Activated CD4-positive, alpha-beta T cell treated with anti-CD3 and anti-CD28 coated beads, Interleukin-2, amount 10 ng/mL, durations not matched to agents 7 days and 5 days (primary cell): Measurements from ENCODE around the gene KCNC1. TPM values are rescaled to one million over a fixed set of nuclear protein-coding genes. Genes with fewer than 3 reads are reported as not detected.
A peak's percentile ranks its signal among the peaks of the same experiment; 100 is the strongest.

Experiments
- CTCF ChIA-PET: fragments of 350-600 bp; sonication (Branson Sonifier 250); formaldehyde crosslinking; loops from one replicate; lab custom pipeline; 2021; ENCODE audit warnings: antibody characterized with exemption; lab: Charles Lee
- POLR2A ChIA-PET: fragments of 350-600 bp; sonication (Branson Sonifier 250); formaldehyde crosslinking; loops from one replicate; lab custom pipeline; 2021; ENCODE audit warnings: antibody characterized with exemption; lab: Charles Lee
- DNase-seq: peaks from one replicate; pipeline ENCODE4 v3.0.0-alpha.2; 2020
- H3K27ac Mint-ChIP-seq: one replicate; pipeline ENCODE4 v1.8.0; 2021; ENCODE audit warnings: mild to moderate bottlenecking, moderate library complexity, mixed read lengths
- H3K27me3 Mint-ChIP-seq: one replicate; pipeline ENCODE4 v1.8.0; 2021; ENCODE audit warnings: mixed read lengths
- H3K36me3 Mint-ChIP-seq: one replicate; pipeline ENCODE4 v1.8.0; 2021; ENCODE audit warnings: low read depth, mixed read lengths
- H3K4me1 Mint-ChIP-seq: one replicate; pipeline ENCODE4 v1.8.0; 2021; ENCODE audit warnings: mixed read lengths
- H3K4me3 Mint-ChIP-seq: one replicate; pipeline ENCODE4 v1.8.0; 2021; ENCODE audit warnings: mild to moderate bottlenecking, moderate library complexity, mixed read lengths
- H3K9me3 Mint-ChIP-seq: one replicate; pipeline ENCODE4 v1.8.0; 2021; ENCODE audit warnings: mixed read lengths
- total RNA-seq, 2 experiments: library from RNA; stranded (reverse); gene quantifications; one replicate each; pipeline ENCODE4 v1.2.3, GENCODE V29; 2021

KCNC1 gene
- total RNA-seq, 2 experiments from 2014 or later, result not detected

DNA sequence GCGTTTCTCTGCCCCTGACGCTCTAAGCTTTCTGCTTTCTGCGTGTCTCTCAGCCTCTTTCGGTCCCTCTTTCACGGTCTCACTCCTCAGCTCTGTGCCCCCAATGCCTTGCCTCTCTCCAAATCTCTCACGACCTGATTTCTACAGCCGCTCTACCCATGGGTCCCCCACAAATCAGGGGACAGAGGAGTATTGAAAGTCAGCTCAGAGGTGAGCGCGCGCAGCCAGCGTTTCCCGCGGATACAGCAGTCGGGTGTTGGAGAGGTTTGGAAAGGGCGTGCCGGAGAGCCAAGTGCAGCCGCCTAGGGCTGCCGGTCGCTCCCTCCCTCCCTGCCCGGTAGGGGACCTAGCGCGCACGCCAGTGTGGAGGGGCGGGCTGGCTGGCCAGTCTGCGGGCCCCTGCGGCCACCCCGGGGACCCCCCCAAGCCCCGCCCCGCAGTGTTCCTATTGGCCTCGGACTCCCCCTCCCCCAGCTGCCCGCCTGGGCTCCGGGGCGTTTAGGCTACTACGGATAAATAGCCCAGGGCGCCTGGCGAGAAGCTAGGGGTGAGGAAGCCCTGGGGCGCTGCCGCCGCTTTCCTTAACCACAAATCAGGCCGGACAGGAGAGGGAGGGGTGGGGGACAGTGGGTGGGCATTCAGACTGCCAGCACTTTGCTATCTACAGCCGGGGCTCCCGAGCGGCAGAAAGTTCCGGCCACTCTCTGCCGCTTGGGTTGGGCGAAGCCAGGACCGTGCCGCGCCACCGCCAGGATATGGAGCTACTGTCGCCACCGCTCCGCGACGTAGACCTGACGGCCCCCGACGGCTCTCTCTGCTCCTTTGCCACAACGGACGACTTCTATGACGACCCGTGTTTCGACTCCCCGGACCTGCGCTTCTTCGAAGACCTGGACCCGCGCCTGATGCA lies 15.3 kb upstream of the KCNC1 start, which contains the start of gene MYOD1:
Gene MYOD1 (plus strand): TSS at position 544 of the 910 bp plus-strand sequence. CDS start 212 bp downstream, at position 756.
- Mint-ChIP-seq H3K4me3 (no peak within 1 kb of the TSS), H3K27me3 (peaks cover 45% of the 10 kb centered on the region), H3K4me1 (no peaks in the 10 kb centered on the region), H3K9me3 (no peaks in the 10 kb centered on the region), H3K27ac (no peak within 1 kb of the TSS), H3K36me3 (no peaks in the 10 kb centered on the region)
- no peak for DNase-seq
- ChIA-PET CTCF (no interaction called here), POLR2A (interaction anchor here (0.8 kb wide), 1 partner anchor 16 kb away, joined by 3 read pairs; no protein-coding TSS in a partner anchor)

GRCh38 chr11:17719938-17720795 lies 14.4 kb upstream of the KCNC1 start:
- no peaks in the 10 kb centered on the region for H3K4me1 Mint-ChIP-seq
- POLR2A ChIA-PET, result interaction anchor here (0.8 kb wide), 1 partner anchor 15 kb away, joined by 3 read pairs; no protein-coding TSS in a partner anchor
- CTCF ChIA-PET, result interaction anchor here (2.3 kb wide), 1 partner anchor 11 kb away, joined by 11 read pairs; no protein-coding TSS in a partner anchor
- no peak overlapping the region for H3K4me3 Mint-ChIP-seq
- peaks cover 48% of the 10 kb centered on the region for H3K27me3 Mint-ChIP-seq
- no peak for DNase-seq
- no peak overlapping the region for H3K27ac Mint-ChIP-seq
- no peaks in the 10 kb centered on the region for H3K9me3 Mint-ChIP-seq
- H3K36me3 Mint-ChIP-seq, result no peaks in the 10 kb centered on the region

- DNase-seq, result no peak
- Mint-ChIP-seq H3K27ac (no peak overlapping the region), H3K4me3 (no peak overlapping the region), H3K27me3 (peaks cover 52% of the 10 kb centered on the region), H3K4me1 (no peaks in the 10 kb centered on the region), H3K36me3 (no peaks in the 10 kb centered on the region), H3K9me3 (no peaks in the 10 kb centered on the region)
- ChIA-PET CTCF (interaction anchor here (2.3 kb wide), 1 partner anchor 10 kb away, joined by 11 read pairs; no protein-coding TSS in a partner anchor), POLR2A (no interaction called here)
Observed at GRCh38 chr11:17720796-17721171, 13.8 kb upstream of the KCNC1 start.

- Mint-ChIP-seq H3K4me3 (no peak overlapping the region), H3K36me3 (no peaks in the 10 kb centered on the region), H3K4me1 (no peaks in the 10 kb centered on the region), H3K27ac (no peak overlapping the region), H3K9me3 (no peaks in the 10 kb centered on the region), H3K27me3 (peaks cover 53% of the 10 kb centered on the region)
- CTCF ChIA-PET, result interaction anchor here (1.1 to 2.3 kb wide), 2 partner anchors 9 to 10 kb away, joined by 4 to 11 read pairs; no protein-coding TSS in a partner anchor
- POLR2A ChIA-PET, result no interaction called here
- DNase-seq, result no peak
Observed at GRCh38 chr11:17721242-17721999, 13.2 kb upstream of the KCNC1 start.

GRCh38 chr11:17722000-17722643 lies 12.5 kb upstream of the KCNC1 start:
- Mint-ChIP-seq H3K27me3 (peaks cover 56% of the 10 kb centered on the region), H3K36me3 (no peaks in the 10 kb centered on the region)
- POLR2A ChIA-PET, result no interaction called here

DNA sequence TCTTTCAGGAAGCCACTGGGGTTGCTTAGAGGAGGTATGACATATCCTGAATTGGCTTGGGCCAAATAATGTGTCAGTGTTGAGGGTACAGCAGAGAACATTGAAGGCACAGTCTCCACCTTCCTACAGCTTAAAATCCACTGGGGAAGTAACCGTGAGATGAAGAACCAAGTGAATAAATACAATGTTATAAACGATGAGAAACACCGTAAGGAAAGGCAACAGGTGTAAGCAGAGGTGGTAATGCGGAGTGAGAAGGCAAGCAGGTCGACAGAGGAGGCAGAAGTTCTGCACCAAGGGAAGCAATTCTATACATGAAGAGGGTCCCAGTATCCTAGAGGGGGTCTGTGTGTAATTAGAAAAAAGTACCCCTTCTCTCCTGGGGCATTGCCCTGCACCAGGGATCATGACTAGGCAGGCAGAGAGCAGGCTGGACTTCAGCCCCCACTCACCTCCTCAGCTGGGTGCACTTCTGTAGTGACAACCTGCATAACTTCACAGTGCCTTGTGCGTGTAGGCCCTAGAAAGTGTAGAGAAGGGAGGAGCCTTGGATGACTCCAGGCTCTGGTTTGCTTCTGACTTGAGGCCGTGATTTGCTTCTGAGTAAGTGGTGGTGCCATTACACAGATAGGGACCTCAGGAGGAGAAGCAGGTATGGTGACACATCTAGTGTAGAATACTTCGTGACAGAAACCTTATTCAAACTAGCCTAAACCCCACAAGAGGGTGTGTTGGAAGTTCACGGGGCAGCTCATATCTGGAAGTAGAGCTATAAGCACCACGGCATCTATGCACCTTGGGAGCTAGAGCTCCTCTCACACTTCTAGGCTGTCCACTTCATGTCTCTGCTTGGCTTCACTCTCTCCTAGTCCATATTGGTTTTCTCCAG lies 10.3 kb upstream of the KCNC1 start:
- CTCF ChIA-PET, result no interaction called here
- H3K9me3 Mint-ChIP-seq, result no peaks in the 10 kb centered on the region
- no peak overlapping the region for H3K4me3 Mint-ChIP-seq

More at GRCh38 chr11:17722000-17722643, 12.5 kb upstream of the KCNC1 start:
- Mint-ChIP-seq H3K27ac (no peak overlapping the region), H3K4me1 (no peaks in the 10 kb centered on the region), H3K9me3 (no peaks in the 10 kb centered on the region), H3K4me3 (no peak overlapping the region)
- CTCF ChIA-PET, result interaction anchor here (1.1 to 2.3 kb wide), 2 partner anchors 9 to 10 kb away, joined by 4 to 11 read pairs; no protein-coding TSS in a partner anchor
- DNase-seq, result no peak

DNA sequence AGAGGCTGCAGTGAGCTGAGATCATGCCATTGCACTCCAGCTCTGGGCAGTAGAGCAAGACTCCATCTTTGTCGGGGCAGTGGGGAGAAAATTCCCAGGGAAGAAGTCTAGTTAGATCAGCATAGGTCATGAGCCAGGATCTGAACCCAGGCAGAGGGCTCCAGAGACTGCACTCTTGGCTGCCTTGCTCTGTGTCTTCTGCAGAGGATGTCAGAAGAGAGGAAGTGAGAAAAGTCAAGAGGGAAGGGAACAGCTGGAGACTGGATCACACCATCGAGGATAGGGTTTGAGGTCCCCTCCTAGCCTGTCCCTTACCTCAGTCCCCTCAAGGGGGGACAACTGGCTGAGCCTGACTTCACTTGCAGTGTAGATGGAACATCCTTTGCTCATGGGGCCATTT lies 9.4 kb upstream of the KCNC1 start:
- Mint-ChIP-seq H3K4me3 (no peak overlapping the region), H3K27ac (no peak overlapping the region), H3K36me3 (no peaks in the 10 kb centered on the region), H3K4me1 (no peaks in the 10 kb centered on the region), H3K9me3 (no peaks in the 10 kb centered on the region), H3K27me3 (peaks cover 65% of the 10 kb centered on the region)
- no peak for DNase-seq
- ChIA-PET CTCF (no interaction called here), POLR2A (no interaction called here)

More for the DNA sequence above, 10.3 kb upstream of the KCNC1 start:
- POLR2A ChIA-PET, result no interaction called here
- Mint-ChIP-seq H3K36me3 (no peaks in the 10 kb centered on the region), H3K4me1 (no peaks in the 10 kb centered on the region), H3K27ac (no peak overlapping the region), H3K27me3 (peaks cover 61% of the 10 kb centered on the region)
- no peak for DNase-seq

GRCh38 chr11:17730137-17730536 lies 4.4 kb upstream of the KCNC1 start:
- no peak for DNase-seq
- Mint-ChIP-seq H3K4me1 (peaks cover 3% of the 10 kb centered on the region), H3K9me3 (no peaks in the 10 kb centered on the region), H3K27me3 (peaks cover 56% of the 10 kb centered on the region), H3K4me3 (no peak overlapping the region), H3K36me3 (no peaks in the 10 kb centered on the region), H3K27ac (no peak overlapping the region)
- POLR2A ChIA-PET, result no interaction called here
- CTCF ChIA-PET, result interaction anchor here (0.7 to 2.2 kb wide), 8 partner anchors 9 to 313 kb away, joined by 3 to 11 read pairs (median 3); no protein-coding TSS in a partner anchor

DNA sequence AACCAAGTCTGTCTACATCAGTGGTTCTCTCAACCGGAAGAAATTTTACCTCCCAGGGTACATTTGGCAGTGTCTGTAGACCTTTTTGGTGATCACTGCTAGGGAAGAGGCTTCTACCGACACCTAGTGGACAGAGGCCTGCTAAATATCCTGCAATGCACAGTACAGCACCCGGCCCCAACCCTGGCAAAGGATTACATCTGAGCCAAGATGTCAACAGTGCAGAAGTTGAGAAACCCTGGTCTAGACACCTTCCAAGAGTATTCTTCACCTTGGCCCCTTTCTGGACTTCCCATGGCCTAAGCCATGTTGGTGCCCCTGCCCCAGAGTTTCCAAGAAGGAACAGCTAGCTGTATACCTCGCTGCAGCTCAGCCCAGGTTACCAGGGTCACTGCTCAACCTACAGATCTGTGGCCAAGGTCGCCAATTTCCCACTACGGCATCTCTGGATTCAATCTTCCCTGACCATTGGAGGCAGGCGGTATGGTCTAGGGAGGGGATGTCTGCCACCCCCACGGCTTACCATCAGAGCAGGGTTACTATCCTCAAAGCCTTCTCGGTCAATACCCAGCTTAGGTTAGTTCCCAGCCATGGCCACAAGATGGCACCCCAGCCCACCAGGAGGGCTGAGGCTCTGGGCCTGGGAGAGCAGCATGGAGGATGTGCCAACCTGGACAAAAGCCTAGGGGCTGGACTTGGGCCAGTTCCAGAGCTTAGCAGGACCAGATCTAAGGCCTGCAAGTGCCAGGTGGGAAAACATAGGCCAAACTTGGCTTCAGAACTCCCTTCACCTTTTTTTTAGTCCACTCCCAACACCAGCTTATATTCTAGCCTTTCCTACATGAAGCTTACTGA lies 3.7 kb upstream of the KCNC1 start:
- peaks cover 3% of the 10 kb centered on the region for H3K4me1 Mint-ChIP-seq
- ChIA-PET POLR2A (no interaction called here), CTCF (interaction anchor here (0.6 to 2.2 kb wide), 21 partner anchors 9 to 1503 kb away, joined by 3 to 11 read pairs (median 4); partner anchors contain the start of gene SAAL1)
- no peaks in the 10 kb centered on the region for H3K9me3 Mint-ChIP-seq
- H3K4me3 Mint-ChIP-seq, result no peak overlapping the region
- DNase-seq, result peak; percentile 71
- no peak overlapping the region for H3K27ac Mint-ChIP-seq
- H3K36me3 Mint-ChIP-seq, result no peaks in the 10 kb centered on the region
- peaks cover 53% of the 10 kb centered on the region for H3K27me3 Mint-ChIP-seq

DNA sequence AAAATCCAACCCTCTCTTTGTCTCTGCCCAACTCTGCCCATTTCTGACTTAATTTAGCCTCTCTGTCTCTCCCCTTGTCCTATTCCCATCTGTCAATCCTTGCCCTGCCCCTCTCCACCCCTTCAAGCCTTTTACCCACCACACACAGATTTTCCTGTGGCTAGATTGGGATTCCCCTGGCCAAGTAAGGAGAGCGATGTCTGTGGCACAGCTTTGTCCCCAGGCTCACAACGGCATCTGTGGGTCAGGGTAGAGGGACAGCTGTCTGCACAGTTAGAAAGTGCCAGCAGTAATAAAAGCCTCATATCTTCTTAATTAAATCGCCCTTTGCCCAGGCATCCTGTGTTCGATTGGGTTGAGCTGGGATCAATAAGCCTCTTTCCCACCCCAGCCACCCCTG lies 1.3 kb upstream of the KCNC1 start:
- DNase-seq, result no peak
- Mint-ChIP-seq H3K4me3 (no peak overlapping the region), H3K9me3 (no peaks in the 10 kb centered on the region), H3K36me3 (peaks cover 2% of the 10 kb centered on the region), H3K27me3 (peaks cover 61% of the 10 kb centered on the region), H3K27ac (no peak overlapping the region), H3K4me1 (peaks cover 3% of the 10 kb centered on the region)
- CTCF ChIA-PET, result interaction anchor here (0.8 to 1.0 kb wide), 2 partner anchors 10 to 11 kb away, joined by 3 to 4 read pairs; no protein-coding TSS in a partner anchor
- POLR2A ChIA-PET, result no interaction called here
